DMS53 (cell line): Measurements from ENCODE around the gene ETNPPL.
"Not testable (repeated sequence)": the region's sequence is repeated elsewhere in the genome, so short reads cannot be mapped to it uniquely, and the experiment has no call there.

Experiments used
- DNase-seq: peaks from one replicate; lab custom pipeline; 2025; lab: John Stamatoyannopoulos, UW

ETNPPL gene

DNA sequence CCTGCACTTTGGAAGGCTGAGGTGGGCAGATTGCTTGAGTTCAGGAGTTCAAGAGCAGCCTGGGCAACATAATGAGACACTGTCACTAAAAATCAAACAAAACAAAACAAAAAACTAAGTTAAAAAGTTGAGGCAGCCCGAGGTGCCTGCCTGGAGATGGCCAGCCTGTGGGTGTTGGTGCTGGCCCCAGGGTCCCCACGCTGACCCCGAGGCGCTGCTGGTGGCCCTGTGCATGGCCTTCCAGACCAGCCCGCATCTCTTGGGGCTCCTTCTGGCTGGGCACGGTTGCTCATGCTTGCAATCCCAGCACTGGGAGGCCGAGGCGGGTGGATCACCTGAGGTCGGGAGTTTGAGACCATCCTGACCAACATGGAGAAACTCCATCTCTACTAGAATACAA is 4.4 kb downstream of the ETNPPL start:
- no peak for DNase-seq

DNA sequence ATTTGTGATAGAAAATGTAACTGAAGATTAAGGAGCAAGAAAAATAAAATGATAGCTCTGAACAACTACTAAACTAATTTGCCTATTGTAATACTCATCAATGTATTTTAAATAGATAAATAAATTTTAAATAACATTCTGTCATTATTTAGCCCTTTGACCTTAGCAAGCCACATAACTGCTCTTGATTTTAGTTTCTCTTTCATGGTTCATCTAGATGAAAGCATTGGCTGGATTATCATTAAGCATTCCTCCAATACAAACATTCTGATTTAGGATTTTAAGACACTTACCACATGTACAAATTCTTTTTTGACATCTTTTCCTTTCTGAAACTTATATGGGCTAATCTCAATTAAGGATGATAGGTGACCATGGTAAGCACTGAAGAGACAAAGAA is 8.5 kb downstream of the ETNPPL start:
- no peak for DNase-seq

DNA sequence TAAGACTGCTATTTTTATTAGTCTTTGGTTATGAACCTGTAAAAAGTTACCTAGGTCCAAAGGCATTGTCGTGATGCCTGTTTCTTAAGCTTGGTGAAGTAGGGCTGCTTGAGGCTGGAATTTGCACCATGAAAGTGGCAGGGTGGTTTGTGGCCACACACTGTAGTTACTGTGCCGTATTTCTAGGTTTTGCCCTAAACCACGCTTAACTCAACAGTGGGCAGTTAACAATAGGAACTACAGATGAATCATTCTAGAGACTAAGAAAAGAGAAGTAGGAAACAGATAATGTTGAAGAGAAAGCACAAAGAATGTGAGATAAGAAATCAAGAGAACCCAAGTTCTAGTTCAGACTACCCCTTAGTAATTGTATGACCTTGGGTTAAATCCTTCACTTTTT is 11.5 kb downstream of the ETNPPL start:
- DNase-seq, result no peak

DNA sequence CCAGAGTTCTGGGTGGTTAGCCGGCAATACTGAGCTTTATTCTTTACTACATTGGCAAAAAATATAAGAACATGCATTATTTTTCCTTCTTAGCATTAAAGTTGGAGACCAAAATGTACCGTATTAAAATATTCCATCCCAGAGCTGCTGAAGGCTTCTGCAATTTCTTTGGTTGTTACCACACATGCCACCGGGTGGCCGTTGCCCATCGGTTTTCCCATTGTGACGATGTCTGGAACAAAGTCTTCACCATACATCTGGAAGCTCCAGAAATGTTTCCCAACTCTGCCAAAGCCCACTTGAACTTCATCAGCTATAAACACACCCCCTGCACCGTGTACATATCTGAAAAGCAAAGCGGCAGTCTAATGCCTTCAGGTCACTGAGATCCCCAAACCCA is 13.7 kb downstream of the ETNPPL start:
- no peak for DNase-seq

DNA sequence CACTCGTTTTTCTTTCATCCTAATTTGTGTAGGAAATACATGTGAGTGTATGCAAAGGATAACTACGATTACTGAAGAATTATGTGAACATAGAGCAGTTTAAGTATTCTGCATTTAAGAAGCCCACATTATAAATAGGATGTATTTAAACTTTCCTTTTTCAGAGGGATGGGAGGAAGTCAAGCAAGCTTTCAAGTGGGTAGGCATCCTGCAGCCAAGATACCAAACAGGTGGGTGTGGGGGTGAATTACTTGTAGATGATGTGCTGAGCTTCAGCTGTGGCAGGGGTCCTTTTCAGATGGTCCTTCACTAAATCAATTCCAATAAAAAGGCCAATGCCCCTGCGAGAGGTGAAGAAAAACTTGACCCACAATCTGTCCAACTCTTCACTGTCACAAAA is 16.3 kb downstream of the ETNPPL start:
- no peak for DNase-seq

DNA sequence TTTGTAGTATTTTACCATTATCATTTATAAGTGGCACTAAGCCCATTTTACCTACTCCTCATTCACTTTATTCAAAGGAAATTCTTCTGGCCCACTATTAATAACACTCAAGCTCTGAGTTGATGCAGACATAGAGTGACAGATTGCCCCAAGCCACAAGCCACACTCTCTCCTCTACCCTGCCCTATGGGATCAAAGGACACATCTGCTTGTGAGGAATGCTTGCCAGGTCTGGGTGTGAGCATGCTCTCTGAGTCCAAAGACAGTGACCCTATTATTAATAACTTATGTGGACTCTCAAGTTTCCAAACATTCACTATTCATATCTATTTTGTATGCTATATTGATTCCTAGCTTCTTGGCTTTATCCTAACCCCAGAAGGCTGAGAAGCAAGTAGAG is 18.5 kb downstream of the ETNPPL start:
- DNase-seq, result no peak

DNA sequence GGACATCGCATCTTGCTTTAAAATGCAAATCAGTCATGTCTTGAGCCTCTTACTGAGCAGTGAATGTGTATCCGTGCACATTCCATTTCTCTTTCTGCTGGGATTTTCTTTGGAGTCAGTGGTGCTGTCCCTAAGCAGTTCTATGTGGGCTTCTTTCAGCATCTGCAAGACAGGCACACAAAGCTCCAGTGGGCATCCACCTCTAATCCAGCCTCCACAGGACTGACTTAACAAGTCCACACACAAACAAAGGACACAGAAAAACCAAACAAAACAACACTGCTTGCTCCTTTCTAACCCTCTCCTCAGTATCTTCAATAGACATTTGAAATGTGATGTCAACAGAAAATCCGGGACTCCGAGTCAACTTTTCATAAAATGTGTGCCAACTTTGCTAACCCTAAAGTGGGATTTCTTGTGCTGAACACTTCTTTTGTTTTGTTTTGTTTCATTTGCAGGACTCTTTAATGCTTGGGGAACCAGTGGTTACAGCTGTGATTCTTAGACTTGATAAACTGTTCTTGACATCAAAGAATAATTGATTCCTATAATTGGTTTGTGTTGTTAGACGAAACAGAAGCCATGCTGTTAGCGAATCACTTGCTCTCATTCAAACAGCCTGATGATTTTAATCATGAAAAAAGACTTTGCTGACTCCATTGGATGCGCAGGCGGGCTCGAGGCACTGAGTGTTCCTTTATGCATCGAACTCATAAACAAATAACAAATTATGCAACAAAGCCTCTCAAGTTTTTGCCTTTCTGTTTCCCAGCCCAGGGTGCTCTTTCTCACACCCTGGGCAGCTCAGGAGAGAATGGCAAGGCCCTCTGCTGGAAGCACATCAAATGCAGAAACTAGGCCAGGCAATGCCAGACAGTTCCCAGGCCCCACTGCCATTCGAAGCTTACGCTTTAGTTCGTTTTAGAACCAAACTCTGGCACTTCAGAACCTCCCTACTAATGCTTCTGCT is 20.1 kb downstream of the ETNPPL start:
- no peak for DNase-seq

DNA sequence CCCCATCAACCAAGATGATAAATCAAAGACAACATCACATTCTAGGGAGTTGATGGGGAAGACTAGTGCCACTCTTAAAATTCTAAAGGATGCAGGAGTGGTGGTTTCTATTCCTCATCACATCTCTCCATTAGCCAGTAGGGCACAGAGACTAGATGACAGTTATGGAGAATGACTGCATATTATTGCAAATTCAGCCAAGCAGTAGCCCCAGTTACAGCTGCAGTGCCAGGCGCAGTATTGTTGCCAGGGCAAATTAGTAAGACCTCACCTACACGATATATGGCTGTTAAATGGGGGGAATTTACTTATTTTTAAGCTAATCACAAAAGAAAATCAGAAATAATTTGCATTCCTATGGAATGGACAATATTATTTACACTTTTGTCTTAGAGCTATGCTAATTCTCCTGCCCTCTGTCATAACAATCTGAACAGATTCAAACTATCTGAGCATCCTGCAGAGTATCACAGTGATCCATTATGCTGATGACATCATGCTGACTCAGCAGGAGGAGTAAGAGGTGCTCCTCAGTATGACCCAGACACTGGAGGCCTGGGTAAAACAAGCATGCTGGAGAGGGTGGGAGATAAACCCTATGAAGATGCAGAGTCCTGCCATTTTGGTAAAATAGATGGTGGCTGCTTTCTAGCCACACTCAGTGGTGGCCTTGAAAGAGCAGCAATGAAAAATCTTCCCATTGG is 24.7 kb downstream of the ETNPPL start:
- DNase-seq, result peak; percentile 7

DNA sequence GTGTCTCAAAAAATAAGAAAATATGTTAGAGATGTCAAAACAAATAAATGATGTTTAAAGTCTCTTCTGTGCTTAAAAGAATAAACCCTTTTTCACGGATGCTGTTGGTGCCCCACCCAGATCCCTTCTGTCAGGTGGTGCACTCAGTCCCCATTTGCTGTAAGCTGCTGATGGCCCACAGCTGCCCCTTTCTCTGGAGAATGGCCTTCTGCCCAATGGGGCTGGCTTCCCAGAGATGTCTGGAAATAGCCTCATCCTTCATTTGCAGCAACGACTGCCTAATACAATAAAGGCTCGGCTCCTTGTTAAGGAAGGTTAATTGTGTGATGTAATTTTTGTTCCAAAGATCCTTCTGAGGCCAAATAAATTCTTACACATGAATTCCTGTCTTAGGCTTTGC is 31.8 kb downstream of the ETNPPL start:
- no peak for DNase-seq

DNA sequence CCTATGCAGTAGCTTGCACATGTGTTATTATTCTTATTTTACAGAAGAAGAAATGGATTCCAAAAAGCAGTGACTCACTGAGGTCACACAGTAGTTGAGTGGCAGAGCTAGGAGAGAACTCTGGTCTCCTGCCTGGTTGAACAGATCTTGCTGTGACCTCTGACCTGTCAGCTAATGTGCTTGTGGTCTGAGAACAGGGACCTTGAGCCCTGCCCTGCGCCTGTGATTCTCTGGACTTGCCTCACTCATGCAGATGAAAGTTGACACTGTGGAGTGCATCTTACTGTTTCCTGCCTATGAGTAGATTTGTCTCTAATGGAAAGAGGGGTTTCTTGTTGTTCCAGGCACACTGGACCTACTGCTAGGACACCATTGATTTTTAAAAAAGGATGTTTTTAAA is 32.3 kb downstream of the ETNPPL start:
- DNase-seq, result no peak

DNA sequence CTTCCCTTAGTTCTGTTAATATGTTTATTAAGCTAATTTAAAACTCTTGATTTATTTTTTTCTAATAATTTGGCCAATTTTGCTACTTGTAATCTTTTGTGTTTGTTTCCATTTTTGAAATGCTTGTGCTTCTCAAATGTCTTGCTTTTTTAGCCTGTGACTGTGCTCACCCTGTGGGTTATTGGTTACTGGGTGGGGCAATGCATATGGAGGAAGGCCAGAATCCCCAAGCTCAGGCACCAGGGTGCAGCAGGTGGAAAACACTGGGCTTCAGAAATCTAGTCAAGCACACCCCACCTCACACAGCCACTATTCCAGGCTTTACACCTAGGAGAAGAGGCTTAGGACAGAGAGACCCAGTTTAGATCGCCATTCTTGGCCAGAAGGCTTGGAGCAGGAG is 33.1 kb downstream of the ETNPPL start:
- DNase-seq, result no peak

DNA sequence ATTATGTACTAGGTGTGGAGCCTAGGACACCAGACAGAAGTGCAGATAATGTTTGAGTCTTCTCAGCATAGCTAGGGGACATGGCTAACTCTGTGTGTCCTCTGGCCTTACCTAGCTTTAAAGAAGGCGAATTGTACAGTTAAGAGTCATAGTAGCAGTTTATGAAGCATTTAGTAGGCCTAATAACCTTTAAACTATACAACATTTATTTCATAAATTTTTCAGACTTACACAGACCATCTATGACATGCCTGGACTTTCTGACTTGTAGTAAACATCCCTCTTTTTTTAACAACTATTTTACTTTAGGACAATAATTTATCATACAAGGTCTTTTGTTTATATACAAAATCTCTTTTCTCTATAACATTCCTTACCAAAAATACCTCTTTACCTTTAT is 37.4 kb downstream of the ETNPPL start:
- DNase-seq, result peak; percentile 17

DNA sequence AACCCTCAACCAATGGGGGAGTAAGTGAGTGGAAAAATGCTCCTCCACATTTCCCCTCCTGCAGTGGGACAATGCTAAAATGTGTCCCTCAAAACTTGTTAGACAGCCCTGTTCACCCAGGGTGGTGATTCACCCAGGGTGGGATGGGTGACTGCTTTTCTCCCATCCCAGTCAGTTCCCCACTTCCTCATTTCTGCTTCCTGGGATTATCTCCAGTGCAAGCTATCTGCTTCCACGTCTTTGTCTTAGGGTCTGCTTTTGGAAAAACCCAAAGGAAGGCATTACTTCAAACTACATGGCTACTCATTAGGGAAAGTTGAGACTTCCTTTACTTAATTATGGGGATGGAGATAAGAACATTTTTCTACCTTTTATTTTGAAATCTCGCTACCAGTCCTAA is 45.5 kb downstream of the ETNPPL start:
- DNase-seq, result no peak

DNA sequence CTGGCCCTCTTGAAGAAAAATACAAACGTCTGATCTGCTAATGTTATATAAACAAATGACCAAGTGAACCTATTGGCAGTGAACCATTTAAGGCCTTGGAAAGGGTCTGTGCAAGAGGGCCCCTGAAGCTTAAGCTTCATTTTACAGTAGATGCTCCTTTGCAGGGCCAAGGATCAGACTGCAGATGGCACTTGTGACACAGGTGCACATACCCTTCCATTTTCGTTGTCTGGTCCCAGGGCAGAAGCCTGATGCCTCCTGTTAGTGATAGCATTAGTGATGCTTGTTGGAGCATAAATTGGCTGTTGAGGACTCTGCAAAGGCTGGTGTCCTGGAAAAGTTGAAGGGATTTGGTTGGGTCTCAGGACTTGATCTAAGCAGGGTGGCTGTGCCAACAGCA is 46.5 kb downstream of the ETNPPL start:
- no peak for DNase-seq

DNA sequence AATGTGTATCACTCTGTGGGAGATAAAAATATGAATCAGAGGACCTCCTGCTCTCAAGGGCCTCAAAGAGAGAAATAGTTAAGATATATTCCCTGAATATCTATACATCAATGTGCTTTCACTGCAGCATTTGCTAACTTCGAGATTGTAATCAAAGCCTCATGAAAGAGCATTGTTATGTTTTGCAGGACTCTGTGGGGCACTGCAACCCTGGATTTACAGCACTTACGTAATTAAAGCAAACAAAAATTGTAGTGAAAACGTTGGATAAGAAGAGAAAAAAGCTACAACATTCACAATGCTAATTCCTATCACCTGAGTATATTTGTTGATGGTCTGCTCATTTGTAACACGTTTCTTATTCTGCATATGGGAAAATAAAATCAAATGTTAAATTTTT is 48.0 kb downstream of the ETNPPL start:
- no peak for DNase-seq

DNA sequence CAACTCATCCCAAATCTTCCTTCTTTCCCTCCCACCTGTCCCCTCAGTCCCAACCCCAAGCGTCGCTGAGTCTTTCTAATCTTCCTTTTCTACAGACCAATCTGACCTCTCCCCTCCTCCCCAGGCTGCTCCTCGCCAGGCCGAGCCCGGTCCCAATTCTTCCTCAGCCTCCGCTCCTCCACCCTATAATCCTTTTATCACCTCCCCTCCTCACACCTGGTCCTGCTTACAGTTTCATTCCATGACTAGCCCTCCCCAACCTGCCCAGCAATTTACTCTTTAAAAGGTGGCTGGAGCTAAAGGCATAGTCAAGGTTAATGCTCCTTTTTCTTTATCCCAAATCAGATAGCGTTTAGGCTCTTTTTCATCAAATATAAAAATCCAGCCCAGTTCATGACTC is 52.3 kb downstream of the ETNPPL start:
- not testable (repeated sequence) for DNase-seq

DNA sequence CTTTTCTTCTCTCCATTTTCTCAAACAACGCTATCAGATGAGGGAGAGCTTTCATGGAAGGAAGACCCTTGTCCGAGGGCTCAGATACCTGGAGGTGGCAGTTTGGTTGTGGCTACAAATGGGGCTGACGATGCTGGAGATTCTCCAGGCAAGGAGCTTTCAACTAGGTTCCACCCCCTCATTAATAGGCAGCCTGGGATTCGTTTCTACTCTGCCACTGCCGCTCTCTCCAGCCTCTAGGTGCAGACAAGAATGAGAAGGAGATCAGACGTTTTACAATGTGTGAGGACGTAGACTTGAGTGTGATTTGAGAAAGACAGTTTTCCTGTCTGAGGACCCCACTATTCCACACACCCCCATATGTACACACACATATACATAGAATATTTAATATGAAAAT is 53.1 kb downstream of the ETNPPL start:
- DNase-seq, result no peak

DNA sequence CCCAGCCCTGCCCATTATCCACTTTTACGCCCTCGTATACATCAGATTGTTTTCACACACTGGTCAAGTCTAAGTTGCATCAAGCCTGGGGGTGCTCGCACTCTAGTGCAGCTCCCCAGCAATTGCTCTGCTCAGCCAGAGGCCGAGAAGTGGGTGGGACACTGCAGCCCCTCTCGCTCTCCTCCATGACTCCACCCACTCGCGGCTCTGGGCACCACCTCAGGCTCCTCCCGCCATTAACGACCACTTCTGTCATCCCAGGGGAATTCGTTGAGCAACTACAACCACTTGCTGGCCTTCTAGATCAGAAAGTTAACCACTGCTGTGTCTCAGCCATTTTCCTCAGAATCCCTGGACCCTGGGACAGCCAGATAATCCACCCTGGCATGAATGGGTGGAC is 53.6 kb downstream of the ETNPPL start:
- no peak for DNase-seq

DNA sequence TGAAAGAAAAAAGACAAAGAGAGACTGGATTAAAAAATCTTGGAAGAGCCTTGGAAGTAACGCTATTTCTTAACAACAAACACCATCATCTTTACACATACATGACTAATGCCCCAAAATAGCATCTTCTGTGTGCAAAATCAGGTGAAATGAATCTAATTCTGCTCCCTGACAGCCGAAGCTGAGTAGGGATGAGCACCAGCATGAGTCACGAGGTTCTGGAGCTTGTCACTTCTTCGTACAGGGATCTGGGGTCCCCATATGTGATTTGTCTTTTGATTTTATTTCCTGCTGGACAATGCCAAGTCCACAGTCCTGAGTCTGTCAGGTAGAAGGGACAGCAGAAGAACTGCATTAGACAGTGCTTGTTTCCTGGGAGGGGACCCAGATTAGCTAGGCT is 56.6 kb downstream of the ETNPPL start:
- DNase-seq, result no peak

DNA sequence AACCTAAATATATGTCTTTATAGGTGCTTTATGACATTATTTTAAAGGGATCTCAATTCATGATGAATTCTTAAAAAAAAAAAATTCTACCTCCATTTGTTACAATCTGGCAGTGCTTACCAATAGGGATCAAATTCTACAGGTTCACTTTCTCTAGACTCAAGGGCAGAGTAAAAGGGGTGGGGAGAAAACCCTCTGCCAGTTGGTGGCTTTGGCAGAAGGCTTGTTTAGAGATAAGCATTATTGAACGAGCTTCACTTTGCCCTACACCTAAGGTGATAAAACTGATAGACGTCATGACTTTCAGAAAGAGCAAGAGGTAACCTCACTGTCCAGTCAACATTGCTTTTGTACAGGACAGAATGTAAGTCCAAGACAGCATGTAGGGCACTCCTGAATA is 58.9 kb downstream of the ETNPPL start:
- no peak for DNase-seq

DNA sequence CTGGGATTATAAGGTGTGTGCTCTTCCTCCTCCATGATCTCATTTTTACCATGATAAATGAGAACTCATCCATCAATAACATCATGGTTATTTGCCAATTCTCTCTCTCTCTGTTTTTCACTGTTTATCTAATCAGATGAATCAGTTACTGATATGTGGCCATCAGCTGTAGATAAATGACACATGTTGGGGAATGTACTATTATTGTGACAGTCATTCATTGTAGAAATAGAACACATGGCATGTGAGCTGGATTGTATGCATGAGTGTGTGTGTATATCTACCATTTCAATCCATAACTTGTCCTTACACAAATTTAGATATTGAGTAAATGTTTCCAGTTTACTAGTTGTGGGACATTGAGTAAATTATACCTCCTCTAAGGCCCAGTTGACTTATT is 59.5 kb downstream of the ETNPPL start:
- DNase-seq, result no peak

DNA sequence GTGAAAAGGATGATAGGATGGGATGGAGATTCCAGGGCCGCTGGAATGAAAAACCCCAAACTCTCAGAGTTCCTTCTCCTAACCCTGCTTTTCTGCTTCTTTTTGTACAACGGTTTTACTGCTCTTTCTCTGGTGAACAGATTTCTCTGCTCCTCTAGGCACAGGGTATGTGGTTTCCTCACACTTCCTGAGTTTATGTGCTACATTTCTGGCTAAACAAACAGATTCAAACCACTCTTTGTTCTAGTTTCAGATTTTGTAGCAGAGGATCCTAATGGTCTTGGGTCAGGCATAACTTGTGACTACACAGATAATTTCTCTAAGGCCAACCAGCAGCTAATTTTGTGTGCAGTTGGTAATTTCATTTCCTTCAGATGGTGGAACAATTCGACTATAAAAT is 59.9 kb downstream of the ETNPPL start:
- DNase-seq, result no peak

DNA sequence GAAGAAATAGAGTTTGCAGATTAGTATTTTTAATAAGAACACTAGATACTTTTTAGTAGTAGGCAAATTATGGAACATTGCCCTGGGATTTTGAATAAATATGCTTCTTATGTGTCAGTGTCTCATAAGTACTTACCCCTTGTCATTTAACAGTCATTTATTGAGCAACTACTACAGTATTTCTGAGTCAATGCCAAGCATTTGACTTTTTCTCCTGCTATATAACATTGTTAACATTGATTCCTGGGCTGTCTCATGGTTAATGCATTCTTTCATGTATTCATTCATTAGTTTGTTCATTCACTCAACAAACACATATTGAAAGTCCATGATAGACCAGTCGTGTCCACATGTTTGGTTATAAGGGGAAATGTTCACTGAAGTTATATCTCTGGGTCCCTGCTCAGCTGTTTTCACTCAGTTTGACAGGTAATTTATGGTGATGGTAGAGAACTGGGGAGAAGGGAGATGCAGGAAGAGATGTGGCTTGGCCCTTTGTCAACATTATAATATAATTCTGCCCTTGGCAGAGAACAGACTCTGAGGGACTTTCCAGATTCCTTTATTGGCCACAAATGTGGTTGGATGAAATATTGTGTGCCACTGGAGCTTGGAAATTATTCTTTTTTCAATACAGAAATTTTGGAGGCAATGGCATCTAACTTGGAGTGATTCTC is 62.6 kb downstream of the ETNPPL start:
- no peak for DNase-seq
